Panc1 (cell line): Measurements from ENCODE around the gene VSX1.

Source experiments
- CTCF ChIP-seq: fragments of 450-650 bp; IDR thresholded peaks from 2 replicates; pipeline ENCODE4 v1.5.1; 2017; ENCODE audit warnings: mild to moderate bottlenecking
- POLR2AphosphoS5 ChIP-seq: IDR thresholded peaks from 2 replicates; pipeline ENCODE4 v1.6.1; 2012; ENCODE audit warnings: mild to moderate bottlenecking, low read depth, low read length, moderate library complexity
- REST ChIP-seq, 2 experiments: IDR thresholded peaks; 2 replicates each; pipeline ENCODE4 v1.6.1; 2011 to 2012; ENCODE audit warnings: low read depth in 2 of 2, control low read depth in 1 of 2, low read length in 1 of 2, mild to moderate bottlenecking in 1 of 2, moderate library complexity in 1 of 2; ENCODE audit not compliant: insufficient read depth in 1 of 2

- no peak for TF ChIP-seq CTCF
- TF ChIP-seq POLR2AphosphoS5, result no peak
- TF ChIP-seq REST (IDR thresholded peaks at IDR 0.05; ENCODE audit: insufficient read depth in 1 of 2, low read depth in 2 of 2, low read length in 1 of 2), result no peak
Observed at GRCh38 chr20:25097498-25097897, 15.6 kb upstream of the VSX1 start.
